Activated CD8-positive, alpha-beta memory T cell treated with anti-CD3 and anti-CD28 coated beads for 4 hours (primary cell): Measurements from ENCODE around the gene STK39.
A peak's percentile ranks its signal among the peaks of the same experiment; 100 is the strongest.
"Not testable (repeated sequence)": the region's sequence is repeated elsewhere in the genome, so short reads cannot be mapped to it uniquely, and the experiment has no call there.

Experiments used
- DNase-seq, 2 donors: peaks; one replicate each; pipeline ENCODE4 v3.0.0-alpha.2; 2020; ENCODE audit warnings: low read depth in 2 of 2

Gene STK39

DNA sequence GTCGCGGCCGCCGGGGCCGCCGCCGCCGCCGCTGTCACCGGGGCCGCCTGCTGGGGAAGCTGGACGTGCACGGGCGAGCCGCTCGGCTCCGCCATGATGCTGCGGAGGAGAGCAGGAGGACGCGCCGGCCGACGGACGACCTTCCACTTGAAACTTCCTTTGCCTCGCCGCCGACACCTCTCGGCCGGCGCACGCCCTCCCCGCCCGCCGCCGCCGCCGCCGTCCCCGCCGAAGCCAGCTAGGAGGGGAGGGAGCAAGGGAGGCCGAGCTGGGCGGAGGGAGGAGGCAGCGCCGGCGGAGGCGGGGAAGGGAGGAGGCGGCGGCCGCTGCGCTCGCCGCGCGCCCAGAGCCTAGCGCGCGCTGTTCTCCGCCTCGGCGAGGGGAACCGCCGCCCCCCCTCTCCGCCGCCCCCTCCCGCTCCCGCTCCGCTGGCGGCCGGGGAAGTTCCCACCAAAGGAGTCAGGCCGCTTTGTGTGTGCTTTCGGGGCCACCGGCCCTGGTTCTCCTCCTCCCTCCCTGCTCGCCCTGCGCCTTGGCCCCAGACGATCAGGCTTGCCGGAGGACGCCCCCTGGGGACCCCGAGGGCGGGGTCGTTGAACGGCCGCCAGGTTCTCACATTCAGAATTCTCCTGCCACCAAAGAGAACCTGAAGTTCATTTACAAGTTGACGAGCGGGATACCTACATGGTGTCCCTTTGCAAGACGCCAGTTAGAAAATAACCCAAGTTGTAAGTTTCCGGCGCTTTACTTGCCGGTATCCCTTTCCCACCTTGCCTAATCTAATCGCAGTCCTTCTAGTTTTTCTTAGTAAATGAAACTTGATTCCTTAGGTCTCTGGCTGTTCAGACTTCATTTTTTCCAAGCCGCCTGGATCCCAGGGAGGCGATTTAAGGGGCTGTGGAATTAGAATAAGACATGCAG, at the start of gene STK39:
STK39 (minus strand) TSS at position 255 of the 921 bp plus-strand sequence; CDS start at position 95, 160 bp downstream.
- peak; percentile 60 to 64 for DNase-seq

DNA sequence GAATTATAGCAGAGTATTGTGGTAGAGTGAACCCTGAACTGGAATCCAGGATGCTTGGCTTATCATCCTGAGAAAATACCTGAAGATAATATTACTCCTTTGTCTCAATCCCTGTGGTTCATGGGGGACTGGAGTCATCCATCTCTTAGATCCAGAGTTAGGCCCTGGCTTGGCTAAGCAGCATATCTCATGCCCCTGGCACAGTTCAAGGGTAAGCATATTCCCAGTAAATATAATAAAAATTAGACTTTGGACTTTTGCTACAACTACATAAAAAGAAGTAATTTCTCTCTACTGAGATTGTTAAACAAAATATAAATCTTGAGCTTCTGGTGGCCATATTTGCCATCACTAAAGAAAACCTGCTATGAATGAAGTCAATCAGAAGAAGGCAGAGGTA, 47.7 kb upstream of the STK39 start:
- no peak for DNase-seq

DNA sequence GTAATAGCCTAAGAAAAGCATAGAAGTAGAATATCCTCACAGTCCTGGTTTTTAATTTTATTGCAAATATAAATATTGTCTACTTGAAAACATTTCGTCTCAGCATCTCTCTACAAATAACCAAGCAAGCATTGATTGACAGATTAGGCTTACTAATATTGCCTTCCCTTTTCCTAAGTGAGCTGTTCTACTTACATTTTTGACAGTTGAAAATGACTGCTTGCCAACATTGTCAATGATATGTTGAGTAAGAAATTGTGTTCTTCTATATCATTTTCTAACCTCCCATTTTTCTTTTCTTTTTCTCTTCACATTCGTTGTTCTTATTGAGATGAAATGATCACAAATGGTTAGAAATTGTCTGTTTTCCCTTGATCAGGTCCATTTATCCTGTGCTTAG, 47.0 kb upstream of the STK39 start:
- DNase-seq = no peak

DNA sequence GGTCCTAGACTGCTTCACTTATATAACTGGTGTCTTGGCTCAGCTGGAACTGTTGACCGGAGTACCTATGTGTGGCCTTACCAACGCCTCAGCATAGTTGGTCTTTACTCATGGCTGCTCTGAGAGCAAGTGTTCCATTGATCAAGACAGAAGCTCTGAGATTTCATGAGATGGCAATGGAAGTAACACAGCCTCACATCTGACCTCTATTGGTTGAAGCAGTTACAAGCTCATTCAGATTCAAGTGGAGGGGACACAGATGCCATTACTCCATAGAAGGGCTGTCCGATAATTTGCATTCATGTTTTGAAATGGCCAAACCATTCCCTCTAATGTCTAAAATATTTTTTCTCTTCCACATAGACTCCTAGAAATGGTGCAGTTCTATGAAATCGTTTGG, 46.4 kb upstream of the STK39 start:
- DNase-seq = no peak

DNA sequence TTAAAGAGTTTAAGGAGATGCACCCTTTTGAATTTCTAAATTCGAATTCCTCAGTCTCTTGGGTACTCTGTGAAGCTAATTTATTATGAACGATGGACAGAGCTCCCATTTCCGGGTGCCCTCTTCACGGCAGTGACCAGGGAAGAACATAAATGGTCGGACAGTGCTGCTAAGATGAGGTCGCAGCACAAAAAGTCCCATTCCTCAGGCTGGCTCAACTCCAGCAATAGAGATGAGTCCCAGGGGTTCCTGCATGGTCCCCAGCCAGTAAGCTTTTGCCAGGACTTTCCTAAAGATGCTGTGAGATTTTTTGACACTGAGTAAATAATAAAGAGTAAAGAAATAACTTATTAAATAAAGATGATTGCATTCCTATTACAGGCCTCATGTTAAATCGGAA, 43.0 kb upstream of the STK39 start:
- DNase-seq = no peak

DNA sequence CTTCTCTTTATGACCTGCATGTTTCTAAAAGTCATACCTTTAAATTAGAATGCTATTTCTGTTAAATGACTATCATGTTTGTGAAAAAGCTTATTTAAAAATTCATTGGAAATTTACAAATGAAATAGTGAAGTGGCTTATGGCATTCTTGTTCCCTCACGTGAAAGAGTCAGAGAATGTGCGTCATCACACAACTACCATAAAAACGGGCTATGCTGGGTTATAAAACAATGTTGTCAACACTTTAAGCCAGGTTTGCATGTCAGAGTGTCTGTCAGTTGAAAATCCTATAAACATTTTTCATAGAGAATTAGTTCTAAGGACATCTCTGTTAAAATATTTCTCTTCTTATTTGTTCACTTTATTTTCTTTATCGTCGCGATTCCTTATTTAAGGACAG, 42.5 kb upstream of the STK39 start:
- DNase-seq = no peak

DNA sequence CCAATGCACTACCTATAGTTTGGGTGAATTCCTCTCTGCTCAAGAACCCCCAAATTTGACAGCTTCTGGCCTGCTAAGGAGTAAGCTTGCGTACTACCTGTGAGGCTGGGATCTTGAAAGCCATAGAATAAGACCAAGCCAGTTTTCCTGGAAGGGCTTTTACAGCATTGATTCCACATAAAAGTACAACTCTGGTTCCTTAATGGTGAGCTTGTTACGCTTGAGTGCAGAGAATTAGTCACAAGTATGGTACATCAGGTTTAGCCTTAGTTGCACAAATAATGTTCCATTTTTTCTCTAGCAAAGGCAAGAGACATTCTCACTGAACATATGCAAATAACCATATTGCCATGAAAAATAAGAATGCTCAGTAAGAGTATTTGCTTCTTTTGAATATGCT, 39.1 kb upstream of the STK39 start:
- DNase-seq = no peak

DNA sequence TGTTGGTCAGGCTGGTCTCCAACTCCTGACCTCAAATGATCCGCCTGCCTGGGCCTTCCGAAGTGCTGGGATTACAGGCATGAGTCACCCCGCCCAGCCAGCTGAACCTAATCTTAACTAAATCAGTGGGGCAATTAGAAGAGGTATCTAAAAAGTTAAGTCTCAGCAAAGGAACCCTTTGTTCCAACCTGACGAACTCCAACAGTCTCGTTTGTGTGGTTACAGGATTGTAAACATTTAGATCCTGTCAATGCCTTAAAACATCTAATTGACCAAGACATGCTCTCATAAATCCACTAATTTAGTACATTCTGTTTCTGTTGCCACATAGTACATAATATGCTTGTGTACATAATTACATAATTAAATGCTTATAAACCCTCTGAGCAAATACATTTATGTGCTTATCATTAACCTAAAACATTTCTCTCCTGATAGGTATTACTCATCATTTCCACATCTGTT, 31.1 kb upstream of the STK39 start:
- DNase-seq = no peak

DNA sequence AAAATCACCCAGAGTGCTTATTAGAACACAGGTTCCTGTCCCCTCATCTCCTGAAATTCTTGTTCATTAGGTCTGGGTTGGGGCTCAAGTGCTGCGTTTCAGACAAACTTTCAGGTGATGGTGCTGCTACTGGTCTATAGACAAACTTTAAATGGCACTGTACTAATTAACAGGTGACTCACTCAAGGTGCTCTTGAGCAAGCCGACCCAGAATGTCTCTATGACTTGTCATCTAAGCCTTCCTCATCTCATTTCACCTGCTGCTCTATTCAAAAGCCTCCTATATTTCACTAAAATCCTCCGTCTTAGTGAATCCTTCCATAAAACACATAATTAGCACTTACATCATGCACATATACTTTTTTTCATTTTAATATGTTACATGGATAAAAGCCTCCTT, 29.9 kb upstream of the STK39 start:
- no peak for DNase-seq

DNA sequence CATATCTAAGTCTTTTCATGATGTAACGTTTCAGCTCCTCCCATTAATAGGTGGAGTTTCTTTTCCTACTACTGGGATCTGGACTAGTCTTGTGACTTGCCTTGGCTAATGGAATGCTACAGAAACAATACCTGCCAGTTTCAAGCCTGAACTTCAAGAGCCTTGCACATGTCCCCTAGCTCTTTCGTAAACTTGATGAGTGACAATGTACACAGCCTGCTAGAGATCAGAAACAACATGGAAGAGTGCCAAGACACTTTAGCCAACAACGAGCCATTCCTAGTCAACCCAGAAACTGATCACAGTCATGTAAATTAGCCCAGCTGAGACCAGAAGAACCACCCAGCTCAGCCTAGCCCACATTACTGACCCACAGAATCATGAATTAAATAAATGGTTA, 24.8 kb upstream of the STK39 start:
- DNase-seq = no peak

DNA sequence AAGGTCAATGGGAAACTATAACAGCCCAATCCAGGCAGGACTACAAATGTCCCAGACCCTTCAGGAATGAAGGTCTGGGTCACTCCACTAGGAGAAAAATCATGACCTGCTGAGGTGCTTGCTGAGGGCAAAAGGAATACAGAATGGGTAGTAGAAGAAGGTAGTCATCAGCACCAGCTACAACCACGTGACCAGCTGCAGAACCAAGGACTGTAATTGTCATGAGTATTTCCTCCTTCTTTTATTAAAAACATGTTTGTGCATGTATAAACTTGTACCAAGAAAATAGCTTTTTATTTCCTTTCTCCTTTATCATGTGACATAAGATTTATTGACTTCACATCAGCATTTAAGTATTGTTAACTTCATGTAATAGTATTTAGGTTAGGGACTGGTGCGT, 15.5 kb upstream of the STK39 start:
- DNase-seq = not testable (repeated sequence)

DNA sequence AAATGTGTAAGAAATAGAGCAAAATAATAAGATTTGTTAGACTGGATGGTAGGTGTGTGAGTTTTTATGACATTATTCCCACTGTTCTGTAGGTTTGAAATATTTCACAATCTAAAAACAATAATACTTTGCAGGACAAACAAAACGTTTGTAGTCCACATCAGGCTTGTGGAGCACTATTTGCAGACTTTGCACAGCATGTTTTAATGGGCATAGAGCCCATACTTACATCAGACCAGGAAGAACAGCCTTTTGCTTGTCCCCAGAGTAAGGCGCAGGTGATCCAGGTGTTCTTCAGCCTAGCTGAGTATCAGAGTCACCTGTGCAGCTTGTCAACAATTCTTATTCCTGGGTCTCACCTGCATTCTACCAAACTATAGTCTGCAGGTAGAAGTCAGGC, 9.1 kb upstream of the STK39 start:
- no peak for DNase-seq

DNA sequence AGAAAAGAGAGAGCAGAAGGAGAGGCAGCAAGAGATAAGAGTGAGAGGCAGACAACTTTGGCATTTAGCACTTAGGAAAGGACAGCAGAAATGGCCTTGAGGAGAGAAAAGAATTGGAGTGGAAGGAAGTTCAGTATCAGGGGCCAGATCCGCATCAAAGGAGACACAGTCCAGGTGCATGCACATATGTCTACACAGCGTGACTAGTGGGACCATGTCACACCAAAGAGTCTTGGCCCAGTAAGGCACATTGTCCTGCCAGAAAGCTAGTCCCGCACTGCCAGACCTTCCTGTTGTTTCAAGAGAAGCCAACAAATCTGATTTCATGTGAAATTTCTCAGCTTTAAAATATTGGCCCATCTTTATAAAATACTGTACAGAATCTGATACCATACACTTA, 8.5 kb upstream of the STK39 start:
- no peak for DNase-seq

DNA sequence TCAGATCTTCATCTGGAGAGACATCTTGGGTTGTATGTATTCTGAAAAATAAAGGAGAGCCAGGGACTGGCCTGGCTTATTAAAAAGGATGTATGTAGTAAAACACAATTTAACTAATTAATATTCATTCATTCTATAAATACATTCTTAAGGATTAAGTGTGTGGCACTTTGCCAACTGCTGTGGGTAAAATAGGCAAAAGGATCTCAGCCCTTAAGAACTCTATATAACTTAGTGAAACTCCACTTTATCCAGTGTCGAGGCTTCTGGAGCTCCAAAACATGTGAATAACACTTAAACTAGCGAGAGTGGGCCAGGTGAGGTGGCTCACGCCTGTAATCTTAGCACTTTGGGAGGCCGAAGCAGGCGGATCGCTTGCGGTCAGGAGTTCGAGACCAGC, 7.7 kb upstream of the STK39 start:
- DNase-seq = no peak

DNA sequence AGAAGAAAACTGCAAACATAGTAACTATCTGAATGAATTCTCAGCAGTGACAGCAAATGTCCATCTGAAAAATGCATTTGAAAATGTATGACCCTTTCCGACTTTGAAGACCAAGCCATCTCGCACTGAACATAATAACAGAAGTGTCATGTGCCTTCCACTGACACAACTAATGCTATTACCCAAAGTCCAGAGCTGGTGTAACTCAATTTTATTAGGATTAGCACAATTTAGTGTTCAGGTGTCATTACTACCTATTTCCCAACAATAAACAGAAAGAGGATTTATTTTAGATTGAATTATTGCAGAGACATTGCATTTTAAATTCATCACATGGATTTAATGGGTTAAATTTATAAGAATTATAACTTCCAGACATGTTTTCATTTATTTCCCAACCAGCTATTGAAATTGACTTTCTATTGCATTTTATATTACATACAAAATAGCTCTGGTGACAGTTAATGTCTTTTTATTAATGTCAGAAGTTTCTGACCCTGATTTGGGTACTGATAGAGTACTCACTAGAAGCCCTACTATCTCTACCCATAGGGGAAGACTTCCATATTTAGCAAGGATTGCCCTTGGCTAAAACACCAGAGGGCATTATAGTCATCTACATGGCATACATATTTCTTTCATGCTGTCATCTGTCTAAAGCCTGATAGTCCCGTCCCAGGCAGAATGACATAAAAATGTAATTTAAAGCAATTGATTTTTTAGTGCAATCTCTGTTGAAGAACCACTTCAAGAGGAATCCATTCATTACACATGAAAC, 7.0 kb upstream of the STK39 start:
- no peak for DNase-seq

DNA sequence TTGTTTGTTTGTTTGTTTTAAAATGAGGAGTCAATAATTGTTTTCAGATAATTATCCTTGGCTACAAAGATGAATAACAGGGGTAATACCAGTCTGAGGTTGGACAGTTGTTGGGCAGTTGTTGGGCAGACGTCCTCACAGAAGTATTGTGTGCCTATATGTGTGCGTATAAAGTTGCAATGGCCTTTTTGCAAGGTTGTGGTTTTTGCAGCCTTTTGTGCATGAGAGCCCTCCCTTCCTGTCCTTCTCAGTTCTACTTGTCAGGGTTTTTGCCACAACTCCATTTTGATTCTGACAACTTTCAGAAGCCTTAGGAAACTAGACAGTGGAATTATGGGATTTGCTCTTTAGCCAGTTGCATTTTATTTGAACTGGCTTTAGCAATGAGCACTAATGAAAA, 6.0 kb upstream of the STK39 start:
- no peak for DNase-seq

DNA sequence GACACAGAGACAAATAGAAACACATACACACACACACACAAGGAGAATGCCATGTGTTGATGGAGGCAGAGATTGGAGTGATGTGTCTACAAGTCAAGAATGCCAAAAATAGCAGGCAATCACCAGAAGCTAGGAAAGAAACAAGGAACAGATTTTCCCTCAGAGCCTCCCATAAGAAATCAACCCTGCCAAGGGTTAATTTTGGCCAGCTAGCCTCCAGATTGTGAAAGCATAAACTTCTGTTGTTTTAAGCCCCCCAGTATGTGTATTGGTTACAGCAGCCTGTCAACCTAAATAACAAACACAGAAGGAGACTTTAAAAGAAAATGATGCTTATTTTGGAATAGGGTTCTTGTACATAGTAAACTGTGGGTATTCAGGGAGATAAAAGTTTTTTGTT, 5.6 kb upstream of the STK39 start:
- DNase-seq = no peak

DNA sequence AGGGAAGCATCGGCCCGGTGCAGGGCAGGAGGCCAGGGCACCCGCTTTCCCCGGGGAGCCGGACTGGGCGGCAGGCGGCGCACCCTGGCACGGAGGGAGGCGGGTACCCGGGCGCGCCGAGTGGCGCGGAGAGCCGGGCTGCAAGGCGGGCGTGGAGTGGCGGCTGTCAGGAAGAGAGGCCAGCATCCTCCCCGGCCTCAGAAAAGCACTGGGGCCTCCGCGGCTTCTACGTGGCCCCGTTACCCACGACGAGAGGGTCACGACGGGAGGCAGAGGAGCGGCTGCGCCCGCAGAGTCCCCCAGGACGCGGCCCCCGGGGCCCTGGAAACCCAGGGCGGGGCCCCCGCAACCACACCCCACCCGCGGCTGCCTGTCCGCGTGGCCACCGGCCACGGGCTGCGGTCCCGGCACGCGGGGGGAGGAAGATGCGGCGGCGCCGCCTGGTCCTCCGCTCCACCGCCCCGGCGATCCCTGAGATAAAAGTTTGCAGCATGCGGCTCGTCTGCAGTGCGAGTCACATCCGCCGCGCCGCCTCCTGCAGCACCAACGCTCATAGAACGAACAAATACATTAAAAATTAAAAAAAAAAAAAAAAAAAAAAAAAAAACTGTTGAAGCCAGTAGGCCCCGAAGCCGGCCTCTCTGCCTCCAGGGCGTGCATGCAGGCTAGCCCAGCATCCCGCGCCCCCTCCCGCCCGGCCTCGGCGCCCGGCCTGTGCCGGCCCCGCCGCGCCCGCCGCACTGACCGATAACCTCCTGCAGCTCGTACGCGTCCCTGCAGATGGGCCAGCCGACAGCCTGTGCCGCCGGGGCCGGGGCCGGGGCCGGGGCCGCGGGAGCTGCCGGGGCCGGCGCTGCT, 683 bp downstream of the STK39 start:
- peak; percentile 51 to 61 for DNase-seq

DNA sequence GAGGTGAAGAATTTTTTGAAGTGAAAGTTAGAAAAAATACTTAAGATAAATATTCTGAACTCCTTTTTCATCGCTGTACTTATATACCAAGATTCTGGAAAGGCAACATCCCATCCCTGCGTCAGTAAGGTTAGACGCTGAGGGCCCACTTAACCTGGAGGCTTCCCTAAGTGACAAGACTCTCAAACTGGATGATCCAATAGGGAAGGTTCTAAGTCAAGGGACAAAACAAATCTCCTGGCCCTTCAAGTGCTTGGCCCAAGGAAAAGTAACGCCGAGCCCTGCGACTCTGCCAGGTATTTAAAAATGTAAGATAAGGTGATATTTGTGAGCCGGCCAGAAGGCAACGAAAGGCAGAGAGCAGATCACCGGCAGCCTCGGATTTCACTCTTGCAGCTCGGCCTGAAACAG, 1.3 kb downstream of the STK39 start:
- DNase-seq = no peak

DNA sequence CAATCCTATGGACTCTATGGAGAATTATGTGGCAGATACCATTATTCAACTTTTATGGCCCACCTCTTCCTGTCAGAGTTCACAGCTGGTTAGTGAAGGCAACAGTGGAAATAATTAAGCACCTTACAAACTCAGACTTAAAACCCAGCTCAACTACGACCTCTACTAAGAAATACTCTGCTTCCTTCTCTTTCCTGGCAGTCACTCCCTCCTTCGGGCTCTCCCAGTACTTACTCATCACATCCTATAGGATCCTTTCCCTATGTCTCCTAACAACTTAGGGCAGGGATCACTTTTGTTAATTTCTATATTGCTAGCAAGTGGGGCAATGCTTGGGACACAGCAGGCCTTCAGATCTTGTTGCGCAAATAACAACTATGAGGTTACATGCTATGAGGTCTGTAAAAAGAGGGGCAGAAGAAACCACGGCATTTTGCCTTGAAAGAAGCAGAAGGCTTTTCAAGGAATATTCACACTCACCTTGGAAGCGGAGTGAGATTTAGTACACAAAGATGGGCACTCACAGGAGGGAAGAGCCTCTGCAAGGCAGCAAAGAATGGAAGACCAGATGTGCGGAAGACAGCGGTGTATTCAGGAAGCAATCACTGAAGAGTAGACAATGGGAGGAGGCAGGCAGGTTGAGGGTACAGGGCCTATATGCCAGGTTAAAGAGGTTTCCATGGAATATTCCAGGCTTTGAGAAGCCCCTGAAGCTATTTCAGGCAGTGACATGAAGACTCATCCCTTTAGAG, 2.1 kb downstream of the STK39 start:
- DNase-seq = no peak

DNA sequence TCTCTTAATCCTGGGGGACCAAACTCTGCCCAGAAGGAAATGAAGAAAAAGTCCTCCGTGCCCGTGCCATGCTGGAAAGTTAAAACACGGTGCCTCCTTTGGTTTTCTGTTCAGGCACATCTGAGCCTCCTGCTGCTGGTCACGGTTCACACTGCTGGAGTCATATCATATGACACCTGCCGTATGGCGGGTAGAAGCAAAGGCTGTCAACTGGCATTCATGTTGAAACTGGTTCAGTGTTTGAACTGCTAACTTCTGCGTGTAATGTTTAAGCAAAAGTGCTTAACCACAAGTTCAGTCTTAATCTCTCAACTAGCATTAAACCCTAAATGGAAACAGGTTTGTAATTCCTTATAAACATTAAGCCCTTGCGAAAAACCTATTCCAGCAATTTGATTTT, 3.1 kb downstream of the STK39 start:
- DNase-seq = no peak
